ENCODE measurements around the gene KLHDC7B. TPM values are rescaled to one million over a fixed set of nuclear protein-coding genes. Genes with fewer than 3 reads are reported as not detected.

KLHDC7B gene
- total and polyA plus RNA-seq, 2 of the 13 experiments (the other 11 are each of a cell fraction or from before 2014, with no cell fraction given): 0.11 TPM; not detected in 1

DNA sequence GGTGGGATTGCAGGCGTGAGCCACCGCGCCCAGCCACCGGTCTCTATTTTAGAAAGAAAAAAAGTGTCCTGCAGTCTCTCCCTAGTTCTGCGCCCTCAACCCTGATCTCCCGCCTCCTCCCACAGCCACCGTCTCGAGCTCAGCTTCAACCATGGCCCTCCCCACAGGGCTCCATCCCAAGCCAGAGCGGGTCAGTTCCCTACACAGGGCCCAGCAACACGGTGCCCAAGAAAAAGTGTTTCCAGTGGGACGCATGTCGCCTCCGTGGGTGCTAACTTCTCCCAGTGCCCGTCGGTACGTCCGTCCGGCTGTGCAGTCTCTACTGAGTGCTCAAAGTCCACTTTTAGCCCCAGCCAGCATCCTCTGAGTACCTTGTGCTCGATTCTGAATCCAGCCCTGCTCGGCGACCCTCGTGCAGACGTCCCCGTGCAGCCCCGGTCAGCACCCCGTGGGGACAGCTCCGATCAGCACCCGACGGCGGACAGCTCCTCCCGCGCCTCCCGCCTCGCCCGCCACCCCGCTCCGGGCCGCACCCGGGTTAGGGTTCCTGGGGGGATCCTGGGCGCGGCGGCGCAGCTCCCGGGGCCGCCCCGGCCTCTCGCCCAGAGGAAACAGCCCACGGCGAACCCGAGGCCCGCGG lies 54.2 kb downstream of the KLHDC7B start (continued):
- TF ChIP-seq, protein P1, sequence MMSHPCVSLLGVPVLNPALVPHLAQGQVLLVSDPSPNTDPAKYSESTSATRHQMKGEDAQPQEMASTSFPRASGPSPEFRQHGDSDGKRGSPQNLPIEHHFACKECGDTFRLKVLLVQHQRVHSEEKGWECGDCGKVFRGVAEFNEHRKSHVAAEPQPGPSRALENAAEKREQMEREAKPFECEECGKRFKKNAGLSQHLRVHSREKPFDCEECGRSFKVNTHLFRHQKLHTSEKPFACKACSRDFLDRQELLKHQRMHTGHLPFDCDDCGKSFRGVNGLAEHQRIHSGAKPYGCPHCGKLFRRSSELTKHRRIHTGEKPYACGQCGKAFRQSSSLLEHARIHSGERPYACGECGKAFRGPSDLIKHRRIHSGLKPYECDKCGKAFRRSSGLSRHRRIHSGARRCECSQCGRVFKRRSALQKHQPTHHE (CRISPR knock-in tag; IDR thresholded peaks at IDR 0.05; ENCODE audit: borderline replicate concordance): peak; percentile 96
- TF ChIP-seq, protein P2, sequence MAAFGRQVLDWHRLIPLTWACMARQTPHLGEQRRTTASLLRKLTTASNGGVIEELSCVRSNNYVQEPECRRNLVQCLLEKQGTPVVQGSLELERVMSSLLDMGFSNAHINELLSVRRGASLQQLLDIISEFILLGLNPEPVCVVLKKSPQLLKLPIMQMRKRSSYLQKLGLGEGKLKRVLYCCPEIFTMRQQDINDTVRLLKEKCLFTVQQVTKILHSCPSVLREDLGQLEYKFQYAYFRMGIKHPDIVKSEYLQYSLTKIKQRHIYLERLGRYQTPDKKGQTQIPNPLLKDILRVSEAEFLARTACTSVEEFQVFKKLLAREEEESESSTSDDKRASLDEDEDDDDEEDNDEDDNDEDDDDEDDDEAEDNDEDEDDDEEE (CRISPR knock-in tag; IDR thresholded peaks at IDR 0.05): peak; percentile 95
- TF ChIP-seq, protein P3, sequence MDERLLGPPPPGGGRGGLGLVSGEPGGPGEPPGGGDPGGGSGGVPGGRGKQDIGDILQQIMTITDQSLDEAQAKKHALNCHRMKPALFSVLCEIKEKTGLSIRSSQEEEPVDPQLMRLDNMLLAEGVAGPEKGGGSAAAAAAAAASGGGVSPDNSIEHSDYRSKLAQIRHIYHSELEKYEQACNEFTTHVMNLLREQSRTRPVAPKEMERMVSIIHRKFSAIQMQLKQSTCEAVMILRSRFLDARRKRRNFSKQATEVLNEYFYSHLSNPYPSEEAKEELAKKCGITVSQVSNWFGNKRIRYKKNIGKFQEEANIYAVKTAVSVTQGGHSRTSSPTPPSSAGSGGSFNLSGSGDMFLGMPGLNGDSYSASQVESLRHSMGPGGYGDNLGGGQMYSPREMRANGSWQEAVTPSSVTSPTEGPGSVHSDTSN (CRISPR knock-in tag; IDR thresholded peaks at IDR 0.05): 0 out of 2 replicates have a peak, but pooled peaks have one; percentile 25
- TF ChIP-seq POLR2A (IDR thresholded peaks at IDR 0.05; ENCODE audit: insufficient read depth in 1 of 2, low read depth in 2 of 2, low read length in 2 of 2): no peak
- peak; percentile 97; the same call in 1 of the 2 replicates for TF ChIP-seq ZNF251 (CRISPR knock-in tag; IDR thresholded peaks at IDR 0.05)
- no peak for TF ChIP-seq ZFP36 (IDR thresholded peaks at IDR 0.05; ENCODE audit: borderline replicate concordance, low read depth, low read length, partially characterized antibody)
- peak; percentile 89 for TF ChIP-seq AFF4 (CRISPR knock-in tag; IDR thresholded peaks at IDR 0.05)
- TF ChIP-seq, protein P4, sequence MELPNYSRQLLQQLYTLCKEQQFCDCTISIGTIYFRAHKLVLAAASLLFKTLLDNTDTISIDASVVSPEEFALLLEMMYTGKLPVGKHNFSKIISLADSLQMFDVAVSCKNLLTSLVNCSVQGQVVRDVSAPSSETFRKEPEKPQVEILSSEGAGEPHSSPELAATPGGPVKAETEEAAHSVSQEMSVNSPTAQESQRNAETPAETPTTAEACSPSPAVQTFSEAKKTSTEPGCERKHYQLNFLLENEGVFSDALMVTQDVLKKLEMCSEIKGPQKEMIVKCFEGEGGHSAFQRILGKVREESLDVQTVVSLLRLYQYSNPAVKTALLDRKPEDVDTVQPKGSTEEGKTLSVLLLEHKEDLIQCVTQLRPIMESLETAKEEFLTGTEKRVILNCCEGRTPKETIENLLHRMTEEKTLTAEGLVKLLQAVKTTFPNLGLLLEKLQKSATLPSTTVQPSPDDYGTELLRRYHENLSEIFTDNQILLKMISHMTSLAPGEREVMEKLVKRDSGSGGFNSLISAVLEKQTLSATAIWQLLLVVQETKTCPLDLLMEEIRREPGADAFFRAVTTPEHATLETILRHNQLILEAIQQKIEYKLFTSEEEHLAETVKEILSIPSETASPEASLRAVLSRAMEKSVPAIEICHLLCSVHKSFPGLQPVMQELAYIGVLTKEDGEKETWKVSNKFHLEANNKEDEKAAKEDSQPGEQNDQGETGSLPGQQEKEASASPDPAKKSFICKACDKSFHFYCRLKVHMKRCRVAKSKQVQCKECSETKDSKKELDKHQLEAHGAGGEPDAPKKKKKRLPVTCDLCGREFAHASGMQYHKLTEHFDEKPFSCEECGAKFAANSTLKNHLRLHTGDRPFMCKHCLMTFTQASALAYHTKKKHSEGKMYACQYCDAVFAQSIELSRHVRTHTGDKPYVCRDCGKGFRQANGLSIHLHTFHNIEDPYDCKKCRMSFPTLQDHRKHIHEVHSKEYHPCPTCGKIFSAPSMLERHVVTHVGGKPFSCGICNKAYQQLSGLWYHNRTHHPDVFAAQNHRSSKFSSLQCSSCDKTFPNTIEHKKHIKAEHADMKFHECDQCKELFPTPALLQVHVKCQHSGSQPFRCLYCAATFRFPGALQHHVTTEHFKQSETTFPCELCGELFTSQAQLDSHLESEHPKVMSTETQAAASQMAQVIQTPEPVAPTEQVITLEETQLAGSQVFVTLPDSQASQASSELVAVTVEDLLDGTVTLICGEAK (IDR thresholded peaks at IDR 0.05): no peak
- TF ChIP-seq, protein P4 (CRISPR knock-in tag; IDR thresholded peaks at IDR 0.05): peak; percentile 95
- TF ChIP-seq SCMH1 (CRISPR knock-in tag; IDR thresholded peaks at IDR 0.05; ENCODE audit: borderline replicate concordance): no peak
- TF ChIP-seq GTF2F1 (IDR thresholded peaks at IDR 0.05; ENCODE audit: low read length): no peak
- TF ChIP-seq ZNF282 (IDR thresholded peaks at IDR 0.05; ENCODE audit: partially characterized antibody): no peak
